Loucy (cell line): ENCODE measurements around the gene N4BP2L2.

Experiments used
- H2AFZ ChIP-seq: fragments of 200-600 bp; sonication (generic); 2 replicates; pipeline ENCODE4 v1.6.0; 2016; ENCODE audit warnings: antibody characterized with exemption, mild to moderate bottlenecking, low read length, moderate library complexity
- H3F3A ChIP-seq: fragments of 200-600 bp; 2 replicates; pipeline ENCODE4 v1.6.0; 2016; ENCODE audit warnings: antibody characterized with exemption, low read depth, mild to moderate bottlenecking
- H3K27me3 ChIP-seq: fragments of 200-600 bp; sonication (generic); 2 replicates; pipeline ENCODE4 v1.6.1; 2014; ENCODE audit warnings: low read length, mild to moderate bottlenecking; ENCODE audit not compliant: insufficient read depth, poor library complexity, severe bottlenecking
- H3K36me3 ChIP-seq: fragments of 200-600 bp; sonication (generic); 2 replicates; pipeline ENCODE4 v1.6.1; 2016; ENCODE audit warnings: low read length; ENCODE audit not compliant: insufficient read depth
- H3K4me1 ChIP-seq: fragments of 200-600 bp; sonication (generic); 2 replicates; pipeline ENCODE4 v1.5.1; 2014; ENCODE audit warnings: low read length, mild to moderate bottlenecking; ENCODE audit not compliant: insufficient read depth, poor library complexity, severe bottlenecking
- H3K4me2 ChIP-seq: fragments of 200-600 bp; sonication (generic); 2 replicates; pipeline ENCODE4 v1.6.0; 2014; ENCODE audit warnings: antibody characterized with exemption, low read length, low read depth, mild to moderate bottlenecking; ENCODE audit not compliant: poor library complexity, severe bottlenecking
- H3K4me3 ChIP-seq: fragments of 200-600 bp; sonication (generic); 2 replicates; pipeline ENCODE4 v1.5.1; 2014; ENCODE audit warnings: low read length, mild to moderate bottlenecking, mixed read lengths; ENCODE audit not compliant: poor library complexity, severe bottlenecking
- H3K79me2 ChIP-seq: fragments of 200-600 bp; sonication (generic); 2 replicates; pipeline ENCODE4 v1.6.1; 2014; ENCODE audit warnings: low read length; ENCODE audit not compliant: insufficient read depth
- H3K9ac ChIP-seq: fragments of 200-600 bp; sonication (generic); 2 replicates; pipeline ENCODE4 v1.6.0; 2014; ENCODE audit warnings: mild to moderate bottlenecking, low read depth, low read length, moderate library complexity; ENCODE audit not compliant: poor library complexity, severe bottlenecking
- H3K9me2 ChIP-seq: fragments of 200-600 bp; sonication (generic); replicated peaks from 2 replicates; pipeline ENCODE4 v1.6.1; 2016; ENCODE audit warnings: low read depth, low read length, mixed read lengths
- H3K9me3 ChIP-seq: fragments of 200-600 bp; sonication (generic); 2 replicates; pipeline ENCODE4 v1.6.1; 2014; ENCODE audit warnings: mild to moderate bottlenecking, antibody characterized with exemption, low read length, low read depth; ENCODE audit not compliant: insufficient read depth
- H4K20me1 ChIP-seq: fragments of 200-600 bp; sonication (generic); 2 replicates; pipeline ENCODE4 v1.6.0; 2014; ENCODE audit warnings: antibody characterized with exemption, low read length, mild to moderate bottlenecking; ENCODE audit not compliant: insufficient read depth, poor library complexity, severe bottlenecking
- EZH2phosphoT487 ChIP-seq: fragments of 200-600 bp; IDR thresholded peaks from 2 replicates; pipeline ENCODE4 v1.6.1; 2018; ENCODE audit warnings: antibody characterized with exemption, mild to moderate bottlenecking, moderate library complexity, borderline replicate concordance
- TF ChIP-seq, protein P1 (sequence below): fragments of 200-600 bp; sonication (generic); conservative IDR thresholded peaks from 2 replicates; pipeline ENCODE4 v1.5.1; 2014; ENCODE audit warnings: mild to moderate bottlenecking, antibody characterized with exemption, low read length

N4BP2L2 gene

DNA sequence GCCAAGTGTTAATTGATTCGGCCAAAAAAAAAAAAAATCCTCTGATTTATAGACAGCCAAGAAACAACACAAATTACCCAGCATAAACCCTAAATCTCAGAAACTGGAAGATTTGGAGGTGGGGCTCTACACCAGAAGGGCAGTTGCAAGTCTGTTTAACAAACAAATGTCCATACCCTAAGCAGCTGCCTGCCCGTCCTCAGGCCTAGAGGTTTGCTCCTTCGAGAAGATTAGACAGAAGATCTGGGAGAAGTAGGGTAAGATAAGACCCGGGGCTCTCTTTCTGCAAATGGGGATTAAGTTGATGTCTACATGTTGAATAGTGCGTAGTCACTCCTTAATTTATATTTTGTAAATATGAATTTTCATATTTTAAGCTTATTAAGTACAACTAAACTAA is 107.2 kb downstream of the N4BP2L2 start:
- Histone ChIP-seq H3K27me3 (no peaks in the 10 kb centered on the region), H3K4me1 (peaks cover 20% of the 10 kb centered on the region), H3K9me2 (no peaks in the 10 kb centered on the region), H3K79me2 (peaks cover 11% of the 10 kb centered on the region), H3K36me3 (no peaks in the 10 kb centered on the region), H3F3A (peaks cover 5% of the 10 kb centered on the region; the same call in 1 of the 2 replicates), H3K4me2 (no peak overlapping the region), H4K20me1 (no peaks in the 10 kb centered on the region), H3K9ac (no peak overlapping the region), H3K4me3 (no peak overlapping the region), H3K9me3 (no peaks in the 10 kb centered on the region), H2AFZ (no peak overlapping the region)
- TF ChIP-seq, protein P1, sequence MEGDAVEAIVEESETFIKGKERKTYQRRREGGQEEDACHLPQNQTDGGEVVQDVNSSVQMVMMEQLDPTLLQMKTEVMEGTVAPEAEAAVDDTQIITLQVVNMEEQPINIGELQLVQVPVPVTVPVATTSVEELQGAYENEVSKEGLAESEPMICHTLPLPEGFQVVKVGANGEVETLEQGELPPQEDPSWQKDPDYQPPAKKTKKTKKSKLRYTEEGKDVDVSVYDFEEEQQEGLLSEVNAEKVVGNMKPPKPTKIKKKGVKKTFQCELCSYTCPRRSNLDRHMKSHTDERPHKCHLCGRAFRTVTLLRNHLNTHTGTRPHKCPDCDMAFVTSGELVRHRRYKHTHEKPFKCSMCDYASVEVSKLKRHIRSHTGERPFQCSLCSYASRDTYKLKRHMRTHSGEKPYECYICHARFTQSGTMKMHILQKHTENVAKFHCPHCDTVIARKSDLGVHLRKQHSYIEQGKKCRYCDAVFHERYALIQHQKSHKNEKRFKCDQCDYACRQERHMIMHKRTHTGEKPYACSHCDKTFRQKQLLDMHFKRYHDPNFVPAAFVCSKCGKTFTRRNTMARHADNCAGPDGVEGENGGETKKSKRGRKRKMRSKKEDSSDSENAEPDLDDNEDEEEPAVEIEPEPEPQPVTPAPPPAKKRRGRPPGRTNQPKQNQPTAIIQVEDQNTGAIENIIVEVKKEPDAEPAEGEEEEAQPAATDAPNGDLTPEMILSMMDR = no peak
- TF ChIP-seq EZH2phosphoT487 = no peak

DNA sequence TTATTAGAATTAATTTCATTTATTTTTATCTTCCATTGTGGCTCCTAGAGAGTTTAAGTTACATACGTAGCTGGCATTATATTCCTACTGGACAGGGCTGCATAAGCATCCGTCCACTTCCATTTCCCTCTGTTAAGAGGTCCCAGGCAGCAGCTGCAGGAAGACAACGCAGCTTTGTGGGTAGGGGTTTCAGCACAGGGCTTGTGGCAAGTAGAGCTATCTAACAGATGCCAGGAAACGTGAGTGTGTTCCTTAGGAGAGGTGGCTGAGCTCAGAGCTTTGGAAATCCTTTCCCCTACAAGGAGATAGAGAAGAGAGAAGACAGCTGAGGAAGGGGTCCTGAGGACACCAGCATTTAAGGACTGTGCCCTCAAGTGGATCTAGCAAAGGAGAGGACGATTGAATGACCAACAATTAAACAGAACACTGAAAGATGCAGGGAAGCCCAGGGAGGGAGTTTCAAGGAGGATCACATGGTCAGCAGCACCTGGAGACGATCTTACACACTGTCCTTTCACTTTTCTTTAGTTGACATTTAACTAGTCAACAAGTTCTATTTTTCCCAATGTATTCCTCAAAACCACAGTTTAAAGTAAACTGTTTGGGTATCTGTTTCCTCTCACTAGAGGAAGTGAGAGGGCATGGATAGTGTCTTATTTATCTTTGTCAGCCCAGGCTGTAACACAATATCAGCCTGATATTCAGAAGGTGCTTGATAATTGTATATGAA is 108.4 kb downstream of the N4BP2L2 start:
- Histone ChIP-seq H3K4me1 (peaks cover 28% of the 10 kb centered on the region), H3K27me3 (no peaks in the 10 kb centered on the region), H3F3A (peaks cover 5% of the 10 kb centered on the region; the same call in 1 of the 2 replicates), H3K9me2 (no peaks in the 10 kb centered on the region), H3K9me3 (no peaks in the 10 kb centered on the region), H2AFZ (no peak overlapping the region), H3K36me3 (no peaks in the 10 kb centered on the region), H3K9ac (no peak overlapping the region), H3K79me2 (peaks cover 23% of the 10 kb centered on the region), H4K20me1 (peaks cover 8% of the 10 kb centered on the region), H3K4me2 (no peak overlapping the region), H3K4me3 (no peak overlapping the region)
- no peak for TF ChIP-seq EZH2phosphoT487
- TF ChIP-seq, protein P1 = no peak

DNA sequence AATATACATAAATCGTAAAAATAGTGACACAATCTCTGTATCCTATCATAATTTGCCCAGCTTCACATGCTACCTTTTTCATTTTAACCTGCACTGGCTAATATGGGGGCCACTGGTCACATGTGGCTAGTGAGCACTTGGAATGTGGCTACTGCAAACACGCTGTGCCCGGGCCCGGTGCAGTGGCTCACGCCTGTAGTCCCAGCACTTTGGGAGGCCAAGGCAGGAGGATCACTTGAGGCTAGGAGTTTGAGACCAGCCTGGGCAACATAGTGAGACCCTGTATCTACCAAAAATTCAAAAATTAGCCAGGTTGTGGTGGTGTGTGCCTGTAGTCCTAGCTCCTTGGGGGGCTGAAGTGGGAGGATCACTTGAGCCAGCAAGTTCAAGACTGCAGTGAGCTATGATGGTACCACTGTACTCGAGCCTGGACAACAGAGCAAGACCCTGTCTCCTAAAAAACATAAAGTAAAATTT is 109.1 kb downstream of the N4BP2L2 start:
- H3K4me2 ChIP-seq = no peak overlapping the region
- H3K27me3 ChIP-seq = no peaks in the 10 kb centered on the region
- no peak overlapping the region for H3K9ac ChIP-seq
- H2AFZ ChIP-seq = no peak overlapping the region
- no peak overlapping the region for H3K4me3 ChIP-seq
- H3K4me1 ChIP-seq = peaks cover 35% of the 10 kb centered on the region
- TF ChIP-seq, protein P1 = no peak
- no peak for TF ChIP-seq EZH2phosphoT487
- no peaks in the 10 kb centered on the region for H3K36me3 ChIP-seq
- no peaks in the 10 kb centered on the region for H3K9me3 ChIP-seq
- peaks cover 30% of the 10 kb centered on the region for H3K79me2 ChIP-seq
- H3F3A ChIP-seq = peaks cover 5% of the 10 kb centered on the region; the same call in 1 of the 2 replicates
- H3K9me2 ChIP-seq = no peaks in the 10 kb centered on the region
- H4K20me1 ChIP-seq = peaks cover 15% of the 10 kb centered on the region
